SK-N-SH (cell line): Measurements from ENCODE around the gene MAPKAP1. TPM values are rescaled to one million over a fixed set of nuclear protein-coding genes. Genes with fewer than 3 reads are reported as not detected.

ENCODE experiments used
- CTCF ChIA-PET: fragments of 300-600, 350-600 bp; formaldehyde crosslinking; extraction: SDS; loops from one replicate; lab custom pipeline; 2021; lab: Yijun Ruan, JAX
- POLR2A ChIA-PET: fragments of 350-600 bp; sonication (Branson Sonifier 250); formaldehyde crosslinking; extraction: SDS; loops from one replicate; lab custom pipeline; 2020; ENCODE audit warnings: antibody characterized with exemption, inconsistent platforms; lab: Yijun Ruan, JAX
- DNase-seq: peaks from one replicate; pipeline ENCODE4 v3.0.0; 2012
- H2AFZ ChIP-seq: fragments of 200-600 bp; sonication (generic); 2 replicates; pipeline ENCODE4 v1.8.1; 2016; ENCODE audit warnings: antibody characterized with exemption, mild to moderate bottlenecking, low read depth
- H3F3A ChIP-seq: fragments of 200-600 bp; sonication (generic); replicated peaks from 2 replicates; pipeline ENCODE3; 2016; ENCODE audit warnings: antibody characterized with exemption, mild to moderate bottlenecking; ENCODE audit not compliant: insufficient read depth
- H3K27ac ChIP-seq, 2 experiments: fragments of 200-500 bp in 1 of 2; fragments of 200-600 bp in 1 of 2; sonication (Bioruptor generic) in 1 of 2; sonication (generic), shearing (Covaris generic) in 1 of 2; 2 replicates each; pipeline versions ENCODE4 v1.5.1 to v1.6.1; 2014 to 2016; ENCODE audit warnings: low read depth in 2 of 2, inconsistent platforms in 1 of 2, low read length in 1 of 2, mild to moderate bottlenecking in 1 of 2, mixed read lengths in 1 of 2
- H3K27me3 ChIP-seq: fragments of 200-600 bp; sonication (generic), shearing (Covaris generic); 2 replicates; pipeline ENCODE4 v1.6.1; 2016; ENCODE audit warnings: mixed run types; ENCODE audit not compliant: insufficient read depth
- H3K36me3 ChIP-seq, 2 experiments: fragments of 200-500 bp in 1 of 2; fragments of 200-600 bp in 1 of 2; sonication (Bioruptor generic) in 1 of 2; sonication (generic) in 1 of 2; replicated peaks in 1 of 2; 2 replicates each; pipeline versions ENCODE3 to v1.5.1; 2014 to 2016; ENCODE audit warnings: low read length in 1 of 2, mild to moderate bottlenecking in 1 of 2; ENCODE audit not compliant: insufficient read depth in 2 of 2, control insufficient read depth in 1 of 2
- H3K4me1 ChIP-seq, 2 experiments: fragments of 200-500 bp in 1 of 2; fragments of 200-600 bp in 1 of 2; sonication (Bioruptor generic) in 1 of 2; sonication (generic), shearing (Covaris generic) in 1 of 2; 2 replicates each; pipeline versions ENCODE4 v1.5.1 to v1.6.1; 2014 to 2016; ENCODE audit warnings: low read depth in 1 of 2, low read length in 1 of 2, mixed run types in 1 of 2; ENCODE audit not compliant: insufficient read depth in 2 of 2, control insufficient read depth in 1 of 2
- H3K4me2 ChIP-seq: fragments of 200-600 bp; sonication (generic), shearing (Covaris generic); 2 replicates; pipeline ENCODE4 v1.6.1; 2017; ENCODE audit warnings: mixed run types
- H3K4me3 ChIP-seq, 2 experiments: fragments of 200-500 bp in 1 of 2; fragments of 200-600 bp in 1 of 2; sonication (Bioruptor generic) in 1 of 2; sonication (generic), shearing (Covaris generic) in 1 of 2; 2 replicates each; pipeline versions ENCODE4 v1.5.1 to v1.8.1; 2014 to 2016; ENCODE audit warnings: low read depth in 2 of 2, inconsistent platforms in 1 of 2, low read length in 1 of 2, mild to moderate bottlenecking in 1 of 2, mixed read lengths in 1 of 2, moderate library complexity in 1 of 2
- H3K79me2 ChIP-seq: fragments of 200-600 bp; sonication (generic); 2 replicates; pipeline ENCODE4 v1.8.1; 2017; ENCODE audit warnings: mild to moderate bottlenecking; ENCODE audit not compliant: insufficient read depth
- H3K9ac ChIP-seq: fragments of 200-600 bp; sonication (generic); 2 replicates; pipeline ENCODE4 v1.6.1; 2017; ENCODE audit warnings: mixed run types
- H3K9me2 ChIP-seq: fragments of 200-600 bp; sonication (generic); 2 replicates; pipeline ENCODE4 v1.6.1; 2017; ENCODE audit warnings: mixed run types
- H3K9me3 ChIP-seq: fragments of 200-600 bp; sonication (generic); 2 replicates; pipeline ENCODE4 v1.6.1; 2017; ENCODE audit warnings: mixed run types, mild to moderate bottlenecking, moderate library complexity
- H4K20me1 ChIP-seq: fragments of 200-600 bp; sonication (generic); 2 replicates; pipeline ENCODE4 v1.6.1; 2017; ENCODE audit warnings: mild to moderate bottlenecking, mixed run types; ENCODE audit not compliant: insufficient read depth
- CHD2 ChIP-seq: fragments of 150-350 bp; IDR thresholded peaks from 2 replicates; pipeline ENCODE4 v1.6.1; 2018; ENCODE audit warnings: low read length; ENCODE audit not compliant: partially characterized antibody
- EP300 ChIP-seq, 2 experiments: IDR thresholded peaks; 2 replicates each; pipeline versions ENCODE4 v1.4.0 to v1.6.1; 2012; ENCODE audit warnings: borderline replicate concordance in 1 of 2, low read depth in 1 of 2, low read length in 1 of 2
- EZH2phosphoT487 ChIP-seq: fragments of 200-600 bp; sonication (generic); IDR thresholded peaks from 2 replicates; pipeline ENCODE4 v1.6.1; 2017; ENCODE audit warnings: low read depth, mixed run types, mild to moderate bottlenecking, antibody characterized with exemption, moderate library complexity, borderline replicate concordance
- FOSL2 ChIP-seq: IDR thresholded peaks from 2 replicates; pipeline ENCODE4 v1.4.0; 2012; ENCODE audit warnings: low read depth, mild to moderate bottlenecking, moderate library complexity, borderline replicate concordance
- FOXJ3 ChIP-seq: sonication (generic); formaldehyde crosslinking; IDR thresholded peaks from 2 replicates; pipeline ENCODE4 v1.5.1; 2020; ENCODE audit warnings: mild to moderate bottlenecking, missing genetic modification reagents
- GABPA ChIP-seq: IDR thresholded peaks from 2 replicates; pipeline ENCODE4 v1.4.0; 2012; ENCODE audit warnings: low read depth, mild to moderate bottlenecking
- JUND ChIP-seq: IDR thresholded peaks from 2 replicates; pipeline ENCODE4 v1.4.0; 2012
- MEF2A ChIP-seq: IDR thresholded peaks from 2 replicates; pipeline ENCODE4 v1.4.0; 2012; ENCODE audit warnings: low read depth, borderline replicate concordance
- MXI1 ChIP-seq: IDR thresholded peaks from 2 replicates; pipeline ENCODE4 v1.6.1; 2012; ENCODE audit warnings: mild to moderate bottlenecking, low read depth, low read length, improper control_type of control experiment
- NFIC ChIP-seq: IDR thresholded peaks from 2 replicates; pipeline ENCODE4 v1.4.0; 2012; ENCODE audit warnings: borderline replicate concordance
- PBX3 ChIP-seq: IDR thresholded peaks from 2 replicates; pipeline ENCODE4; 2012
- POLR2AphosphoS5 ChIP-seq: IDR thresholded peaks from 2 replicates; pipeline ENCODE4 v1.6.1; 2012; ENCODE audit warnings: low read depth, low read length
- RAD21 ChIP-seq: IDR thresholded peaks from 2 replicates; pipeline ENCODE4 v1.6.1; 2012; ENCODE audit warnings: mild to moderate bottlenecking, low read length
- RCOR1 ChIP-seq: fragments of 150-350 bp; IDR thresholded peaks from 2 replicates; pipeline ENCODE4 v1.6.1; 2017; ENCODE audit warnings: antibody characterized with exemption, low read length
- SIN3A ChIP-seq: IDR thresholded peaks from 2 replicates; pipeline ENCODE4 v1.6.1; 2012; ENCODE audit warnings: low read depth, mild to moderate bottlenecking, low read length, moderate library complexity, borderline replicate concordance
- SMC3 ChIP-seq: IDR thresholded peaks from 2 replicates; pipeline ENCODE4 v1.6.1; 2012; ENCODE audit warnings: low read depth, low read length, improper control_type of control experiment
- TCF12 ChIP-seq: IDR thresholded peaks from 2 replicates; pipeline ENCODE4 v1.4.0; 2012
- ZBTB33 ChIP-seq: IDR thresholded peaks from 2 replicates; pipeline ENCODE4 v1.4.0; 2012; ENCODE audit warnings: low read depth, borderline replicate concordance
- WGBS: methylation state at CpG from one replicate; pipeline ENCODE4 v1.1.6; 2017; ENCODE audit warnings: low lambda C conversion rate; 5-methylcytosine and 5-hydroxymethylcytosine counted together
- polyA plus RNA-seq, 3 experiments: library from polyadenylated mRNA; depleted of rRNA; stranded (reverse); fragments of >200 nt; gene quantifications; 2 replicates each; pipeline ENCODE4 v1.2.3, GENCODE V29; 2012
- TF ChIP-seq, protein P1 (sequence below): IDR thresholded peaks from 2 replicates; pipeline ENCODE4 v1.4.0; 2012; ENCODE audit warnings: low read depth, borderline replicate concordance

Gene MAPKAP1
- polyA plus RNA-seq, 1 of the 3 experiments (the other 2 are of a cell fraction) = 117 TPM

DNA sequence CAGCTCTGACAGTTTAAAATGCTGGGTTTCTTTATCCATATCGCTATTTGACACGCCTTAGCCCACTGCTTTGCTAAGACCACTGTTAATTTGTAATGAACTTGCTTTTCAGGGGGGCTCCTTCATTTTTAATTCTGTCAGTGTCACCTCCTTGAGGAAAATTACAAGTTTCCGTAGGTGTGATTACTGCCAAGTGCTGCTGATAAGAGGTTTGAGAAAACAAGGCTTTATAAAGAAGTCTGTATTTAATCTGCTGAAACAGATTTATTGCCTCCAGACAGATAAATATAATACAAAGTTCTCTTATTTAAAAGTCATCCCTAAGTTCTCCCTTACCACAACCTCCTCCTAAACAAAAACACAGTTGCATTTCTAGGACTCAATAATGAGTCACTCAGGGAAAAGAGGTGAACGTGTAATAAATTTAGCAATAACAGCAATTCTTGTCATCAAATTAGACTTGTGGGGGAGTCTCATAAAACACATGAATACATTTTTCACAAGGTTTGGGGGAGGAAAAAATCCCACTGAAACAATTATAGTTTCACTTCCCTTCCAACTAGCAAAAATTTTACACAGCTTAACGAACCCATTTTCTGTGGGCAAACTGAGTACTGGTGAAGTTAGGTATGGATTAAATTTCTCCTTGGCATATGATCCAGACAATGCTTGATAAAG is 72.8 kb downstream of the MAPKAP1 start:
- Histone ChIP-seq H3K9me2 (no peaks in the 10 kb centered on the region), H3K36me3 (peaks cover 0 to 3% of the 10 kb centered on the region in 2 experiments), H3K27me3 (no peaks in the 10 kb centered on the region), H3K9ac (no peak overlapping the region), H3K4me3 (no peak overlapping the region), H4K20me1 (peaks cover 30% of the 10 kb centered on the region), H3K9me3 (no peaks in the 10 kb centered on the region), H3K4me2 (no peak overlapping the region), H3K79me2 (peaks cover 91% of the 10 kb centered on the region), H3K4me1 (peaks cover 9 to 29% of the 10 kb centered on the region in 2 experiments; a peak in 3 of 4 replicates), H2AFZ (no peak overlapping the region), H3F3A (peaks cover 21% of the 10 kb centered on the region), H3K27ac (no peak overlapping the region)
- POLR2A ChIA-PET = interaction anchor here (0.8 kb wide), 1 partner anchor 195 kb away, joined by 3 read pairs; no protein-coding TSS in a partner anchor
- peak; percentile 31; the same call in 1 of the 2 replicates for TF ChIP-seq JUND
- no peak for TF ChIP-seq SMC3
- TF ChIP-seq MEF2A = no peak
- TF ChIP-seq ZBTB33 = no peak
- no peak for TF ChIP-seq CHD2
- no peak for TF ChIP-seq SIN3A
- TF ChIP-seq FOSL2 = peak; percentile 44; the same call in 1 of the 2 replicates
- 0 out of 2 replicates have a peak, but pooled peaks have one; percentile 12 for TF ChIP-seq TCF12
- no peak for TF ChIP-seq GABPA
- no peak for TF ChIP-seq EP300 (IDR thresholded peaks at IDR 0.05; ENCODE audit: borderline replicate concordance in 1 of 2, low read depth in 1 of 2, low read length in 1 of 2)
- no peak for TF ChIP-seq FOXJ3 (CRISPR knock-in tag)
- no peak for TF ChIP-seq POLR2AphosphoS5
- TF ChIP-seq, protein P1, sequence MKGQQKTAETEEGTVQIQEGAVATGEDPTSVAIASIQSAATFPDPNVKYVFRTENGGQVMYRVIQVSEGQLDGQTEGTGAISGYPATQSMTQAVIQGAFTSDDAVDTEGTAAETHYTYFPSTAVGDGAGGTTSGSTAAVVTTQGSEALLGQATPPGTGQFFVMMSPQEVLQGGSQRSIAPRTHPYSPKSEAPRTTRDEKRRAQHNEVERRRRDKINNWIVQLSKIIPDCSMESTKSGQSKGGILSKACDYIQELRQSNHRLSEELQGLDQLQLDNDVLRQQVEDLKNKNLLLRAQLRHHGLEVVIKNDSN = no peak
- TF ChIP-seq RAD21 = no peak
- TF ChIP-seq NFIC = no peak
- no peak for TF ChIP-seq RCOR1
- peak; percentile 41; the same call in 1 of the 2 replicates for TF ChIP-seq PBX3
- no peak for TF ChIP-seq EZH2phosphoT487
- TF ChIP-seq MXI1 = no peak
- no peak for DNase-seq
- WGBS = 84% methylated on average over 5 of the region's 5 CpGs
- CTCF ChIA-PET = interaction anchor here (1.5 to 1.6 kb wide), 2 partner anchors 74 to 857 kb away, joined by 3 to 4 read pairs; no protein-coding TSS in a partner anchor
